Stimulated activated CD4-positive, alpha-beta T cell treated with anti-CD3 and anti-CD28 coated beads, Interleukin-15, amount 100 ng/mL, for 1 hour (primary cell): ENCODE data around the gene FAAP20.

Experiments used
- DNase-seq, 2 donors: peaks; one replicate each; pipeline ENCODE4 v3.0.0-alpha.2; 2020; ENCODE audit warnings: low read depth in 1 of 2, low spot score in 1 of 2

Gene FAAP20

GRCh38 chr1:2180297-2181245, 14.0 kb downstream of the FAAP20 start:
- DNase-seq = no peak

DNA sequence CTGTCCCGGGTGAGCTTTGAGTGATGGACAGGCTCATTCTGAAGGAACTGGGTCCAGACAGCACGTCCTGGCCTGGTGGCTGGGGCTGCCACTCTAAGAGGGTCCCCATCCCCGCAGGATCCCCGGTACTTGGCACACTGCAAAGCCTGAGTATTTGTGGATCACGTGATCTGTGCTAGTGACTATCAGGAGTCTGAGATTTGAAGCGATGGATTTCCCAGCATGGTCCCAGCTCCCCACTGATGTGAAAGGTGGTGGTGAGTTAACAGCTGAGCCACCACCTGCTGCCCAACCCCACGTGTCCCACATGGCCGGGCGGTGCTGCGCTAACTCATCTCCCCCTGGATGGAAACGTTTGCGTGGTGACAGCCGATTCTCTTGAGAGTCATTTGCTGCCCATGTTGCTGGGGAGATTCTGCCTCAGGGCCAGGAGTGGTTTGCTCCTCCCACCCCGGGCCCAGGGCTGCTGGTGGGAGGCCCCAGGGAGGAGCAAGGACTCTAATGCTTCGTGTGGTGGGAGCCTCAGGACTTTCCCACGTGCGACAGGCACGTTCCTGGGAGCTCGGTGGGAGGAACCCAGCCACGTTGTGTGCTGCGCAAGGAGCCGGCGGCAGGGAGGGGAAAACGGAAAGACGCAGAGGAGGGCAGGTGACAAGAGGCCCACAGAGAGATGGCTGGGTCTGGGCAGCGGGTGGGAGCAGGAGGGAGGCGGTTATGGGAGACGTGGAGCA, 15.1 kb downstream of the FAAP20 start:
- DNase-seq = no peak

DNA sequence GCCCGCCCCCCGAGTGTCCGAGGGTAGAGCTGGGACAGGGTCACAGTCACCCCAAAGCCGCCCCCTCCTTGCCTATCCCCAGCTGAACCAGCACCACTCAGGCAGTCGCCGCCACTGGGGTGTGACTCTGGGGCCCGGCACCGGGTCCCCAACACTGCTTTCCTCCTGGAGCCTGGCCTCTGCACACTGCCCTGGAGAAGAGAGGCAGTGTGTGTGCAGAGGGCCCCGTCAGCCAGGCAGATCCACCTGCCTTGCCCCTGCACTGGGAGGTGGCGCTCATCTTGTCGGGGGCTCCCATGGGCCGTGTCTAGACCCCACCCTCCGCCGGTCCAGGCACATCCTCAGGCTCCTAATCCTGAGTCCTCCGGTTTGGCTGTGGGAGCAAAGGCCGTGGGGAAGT, 15.7 kb downstream of the FAAP20 start:
- DNase-seq = no peak

GRCh38 chr1:2177946-2178538, 16.5 kb downstream of the FAAP20 start:
- no peak for DNase-seq

GRCh38 chr1:2177541-2177940, 17.0 kb downstream of the FAAP20 start:
- no peak for DNase-seq

GRCh38 chr1:2176615-2177014, 18.0 kb downstream of the FAAP20 start:
- no peak for DNase-seq

GRCh38 chr1:2175681-2176454, 18.7 kb downstream of the FAAP20 start:
- DNase-seq = no peak

DNA sequence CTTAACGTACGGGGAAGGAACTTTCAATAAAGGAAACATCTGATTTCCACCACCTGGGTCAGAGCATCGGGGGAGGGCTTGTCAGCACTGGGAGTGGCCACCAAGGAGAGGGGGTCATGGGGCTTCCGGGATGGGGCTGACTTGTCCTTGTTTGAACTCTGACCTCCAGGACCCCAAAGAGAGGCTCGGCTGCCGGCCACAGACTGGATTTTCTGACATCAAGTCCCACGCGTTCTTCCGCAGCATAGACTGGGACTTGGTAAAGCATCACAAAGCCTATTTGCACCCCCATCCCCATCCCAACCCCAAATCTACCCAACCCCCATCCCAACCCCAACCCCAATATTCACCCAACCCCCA, 19.5 kb downstream of the FAAP20 start:
- no peak for DNase-seq

DNA sequence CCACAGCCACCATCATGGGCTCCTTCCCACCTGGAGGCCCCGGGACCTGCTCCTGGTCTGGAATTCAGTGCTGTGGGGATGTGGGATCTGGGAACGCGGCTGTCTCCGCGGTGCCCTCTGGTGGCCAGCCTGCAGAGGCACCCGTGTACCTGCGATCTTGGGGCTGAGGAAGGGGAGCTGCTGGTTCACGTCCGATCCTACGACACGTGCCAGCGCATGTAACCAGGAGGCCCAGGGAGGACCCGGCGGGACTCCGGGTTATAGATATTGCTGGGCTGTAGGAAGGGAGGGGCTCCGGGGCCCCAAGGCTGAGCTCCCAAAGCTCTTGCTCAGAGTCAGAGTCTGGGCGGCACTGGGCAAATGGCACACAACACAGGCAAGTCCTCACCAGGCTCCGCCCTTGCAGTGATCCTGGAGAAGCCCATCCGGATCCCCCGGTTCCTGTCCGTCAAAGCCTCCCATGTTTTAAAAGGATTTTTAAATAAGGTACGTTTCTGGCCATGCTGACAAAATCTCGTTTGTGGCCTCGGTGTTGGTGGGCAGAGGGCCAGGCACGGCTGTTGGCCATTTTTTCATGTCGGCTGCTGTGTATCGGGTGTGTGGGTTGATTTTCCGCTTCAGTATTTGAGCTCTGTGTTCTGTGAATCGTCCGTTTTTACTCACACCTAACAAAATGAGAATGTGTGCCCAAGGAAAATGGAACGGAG, 20.1 kb downstream of the FAAP20 start:
- no peak for DNase-seq

GRCh38 chr1:2173546-2174347, 20.8 kb downstream of the FAAP20 start:
- no peak for DNase-seq

DNA sequence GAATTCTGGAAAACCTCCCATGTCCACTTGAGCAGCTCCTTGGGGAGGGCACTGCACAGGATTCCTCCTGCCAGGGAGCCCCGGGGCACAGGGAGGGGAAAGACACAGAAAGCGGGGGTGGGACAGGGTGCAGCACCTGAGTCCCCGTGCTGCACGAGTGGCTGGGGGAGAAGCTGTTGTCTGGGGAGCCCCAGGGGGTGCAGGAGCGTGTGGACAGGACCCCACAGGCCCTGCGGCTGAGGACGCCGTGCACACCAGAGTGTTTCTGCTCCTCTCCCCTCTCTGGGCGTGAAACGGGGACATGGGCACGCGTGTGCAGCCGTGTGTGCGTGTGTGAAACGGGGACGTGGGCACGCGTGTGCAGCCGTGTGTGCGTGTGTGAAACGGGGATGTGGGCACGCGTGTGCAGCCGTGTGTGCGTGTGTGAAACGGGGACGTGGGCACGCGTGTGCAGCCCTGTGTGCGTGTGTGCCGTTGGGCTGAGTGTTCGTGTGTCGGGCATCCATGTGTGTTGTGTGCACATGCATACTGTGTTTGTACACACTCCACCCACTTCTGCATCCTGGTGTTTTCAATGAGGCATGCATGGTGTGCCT, 21.9 kb downstream of the FAAP20 start:
- DNase-seq = no peak

GRCh38 chr1:2172012-2172411, 22.6 kb downstream of the FAAP20 start:
- DNase-seq = no peak

- no peak for DNase-seq
Observed at GRCh38 chr1:2170211-2170610, 24.4 kb downstream of the FAAP20 start.

DNA sequence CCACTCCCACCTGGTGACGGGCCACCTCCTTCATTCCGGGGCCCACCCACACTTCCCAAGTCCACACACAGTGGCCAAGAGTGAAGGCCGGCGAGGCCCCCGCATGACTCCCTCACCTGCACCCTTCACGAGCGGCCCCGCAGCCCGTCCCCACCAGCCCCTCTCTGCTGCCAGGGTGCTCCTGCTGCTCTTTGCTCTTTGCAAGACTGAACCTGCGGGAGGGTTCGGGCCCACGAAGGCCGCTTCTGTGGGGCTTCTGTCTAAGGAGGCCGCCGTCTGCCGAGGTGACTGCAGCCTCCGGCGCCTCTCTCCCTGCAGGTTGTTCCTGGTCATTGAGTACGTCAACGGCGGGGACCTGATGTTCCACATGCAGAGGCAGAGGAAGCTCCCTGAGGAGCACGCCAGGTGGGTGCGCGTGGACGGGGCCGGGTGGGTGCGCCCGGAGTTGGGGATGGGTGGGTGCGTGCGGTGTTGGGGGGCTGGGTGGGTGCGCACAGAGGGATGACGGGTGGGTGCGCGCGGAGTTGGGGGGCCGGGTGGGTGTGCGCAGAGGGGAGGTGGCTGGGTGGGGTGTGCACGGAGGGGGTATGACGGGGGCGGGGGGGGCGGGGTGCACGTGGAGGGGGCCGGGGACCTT, 25.3 kb downstream of the FAAP20 start:
- no peak for DNase-seq

GRCh38 chr1:2168535-2168934, 26.0 kb downstream of the FAAP20 start:
- DNase-seq = no peak

DNA sequence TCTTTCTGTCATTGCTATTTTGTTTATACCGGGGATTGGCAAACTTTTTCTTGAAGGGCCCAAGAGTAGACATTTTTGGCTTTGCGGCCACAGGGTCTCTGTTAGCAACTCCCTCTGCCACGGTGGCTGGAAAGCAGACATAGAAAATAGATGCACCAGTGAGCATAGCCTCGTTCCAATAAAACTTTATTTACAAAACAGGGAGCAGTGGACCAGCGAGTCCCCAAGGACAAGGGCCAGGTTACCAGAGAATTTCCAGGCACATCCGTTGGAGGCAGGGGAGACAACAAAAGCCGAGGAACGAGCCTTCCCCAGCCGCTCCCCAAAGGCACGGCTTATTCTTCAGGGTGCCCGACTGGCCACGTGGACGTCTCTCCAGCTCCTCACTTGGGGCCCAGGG, 26.5 kb downstream of the FAAP20 start:
- no peak for DNase-seq

DNA sequence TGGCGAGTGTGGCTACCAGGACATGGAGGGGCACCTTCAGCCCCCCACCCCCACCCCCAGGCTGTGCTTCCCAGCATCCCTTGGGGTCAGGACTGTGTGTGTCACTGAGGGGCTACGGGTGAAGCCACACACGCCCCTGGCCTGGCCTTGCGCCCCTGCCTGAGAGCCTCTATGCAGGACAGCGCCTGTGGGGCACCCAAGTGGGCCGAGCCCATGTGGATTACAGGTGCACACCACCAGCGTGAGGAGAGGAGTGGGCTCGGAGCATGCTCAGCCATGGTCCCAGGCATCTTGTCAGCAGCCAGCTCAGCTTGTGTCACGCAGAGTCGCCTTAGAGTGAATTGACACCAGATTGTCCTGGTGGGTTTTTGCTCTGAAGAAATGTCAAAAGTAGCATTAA, 27.9 kb downstream of the FAAP20 start:
- no peak for DNase-seq

DNA sequence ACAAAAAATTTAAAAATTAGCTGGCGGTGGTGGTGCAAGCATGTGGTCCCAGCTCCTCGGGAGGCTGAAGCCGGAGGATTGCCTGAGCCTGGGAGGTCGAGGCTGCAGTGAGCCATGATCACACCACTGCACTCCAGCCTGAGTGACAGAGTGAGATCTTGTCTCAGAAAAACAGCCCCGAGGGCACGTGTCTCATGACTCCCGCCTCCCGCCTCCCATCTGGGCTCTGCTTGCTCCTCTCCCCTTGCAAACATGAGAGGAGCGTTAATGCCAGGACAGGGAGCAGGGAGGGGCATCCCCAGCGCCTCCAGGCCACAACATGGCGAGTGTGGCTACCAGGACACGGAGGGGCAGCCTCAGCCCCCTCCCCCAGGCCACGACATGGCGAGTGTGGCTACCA, 28.3 kb downstream of the FAAP20 start:
- no peak for DNase-seq

DNA sequence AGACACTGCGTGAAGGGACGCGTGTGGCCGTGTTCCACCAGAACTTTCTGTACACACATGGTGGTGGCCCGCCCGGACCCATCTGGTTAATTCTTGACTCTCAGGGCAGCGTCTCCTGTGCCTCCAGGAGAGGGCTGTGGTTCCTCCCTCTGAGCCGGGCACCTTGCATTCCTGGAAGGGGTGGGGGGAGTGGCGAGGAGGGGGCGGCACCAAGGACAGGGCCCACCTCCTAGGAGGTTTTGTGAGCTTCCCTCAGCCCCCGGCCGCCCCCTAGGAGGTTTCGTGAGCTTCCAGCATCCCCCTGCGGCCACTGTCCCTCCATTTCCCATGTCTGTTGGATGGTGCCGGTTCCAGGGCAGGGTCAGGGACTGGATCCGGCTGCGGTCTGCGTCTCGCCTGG, 28.9 kb downstream of the FAAP20 start:
- DNase-seq = no peak
